Glutamatergic neuron (in vitro differentiated cells): ENCODE measurements around the gene TNFRSF14. TPM values are rescaled to one million over a fixed set of nuclear protein-coding genes. Genes with fewer than 3 reads are reported as not detected.

Source experiments
- DNase-seq: peaks from one replicate; pipeline ENCODE4 v3.0.0; 2022
- H3K27ac Mint-ChIP-seq: one replicate; pipeline ENCODE4 v1.8.0; 2020; ENCODE audit warnings: mild to moderate bottlenecking, mixed read lengths, inconsistent platforms; ENCODE audit not compliant: unreplicated experiment
- H3K27me3 Mint-ChIP-seq: one replicate; pipeline ENCODE4 v1.8.0; 2020; ENCODE audit warnings: mild to moderate bottlenecking, moderate library complexity, mixed read lengths, inconsistent platforms; ENCODE audit not compliant: unreplicated experiment
- H3K36me3 Mint-ChIP-seq: one replicate; pipeline ENCODE4 v1.8.0; 2020; ENCODE audit warnings: mild to moderate bottlenecking, mixed read lengths, inconsistent platforms; ENCODE audit not compliant: unreplicated experiment
- H3K4me1 Mint-ChIP-seq: one replicate; pipeline ENCODE4 v1.8.0; 2020; ENCODE audit warnings: mild to moderate bottlenecking, low read depth, mixed read lengths, inconsistent platforms; ENCODE audit not compliant: unreplicated experiment
- H3K4me3 Mint-ChIP-seq: one replicate; pipeline ENCODE4 v1.8.0; 2020; ENCODE audit warnings: mild to moderate bottlenecking, mixed read lengths, inconsistent platforms; ENCODE audit not compliant: unreplicated experiment
- H3K9me3 Mint-ChIP-seq: one replicate; pipeline ENCODE4 v1.8.0; 2020; ENCODE audit warnings: mild to moderate bottlenecking, moderate library complexity, mixed read lengths, inconsistent platforms; ENCODE audit not compliant: unreplicated experiment
- CTCF ChIP-seq: fragments of 200-600 bp; sonication (generic); IDR thresholded peaks from one replicate; pipeline ENCODE4 v1.5.0; 2021; ENCODE audit not compliant: partially characterized antibody, unreplicated experiment
- long read RNA-seq: library from polyadenylated mRNA; unstranded; transcript quantifications from one replicate; pipeline ENCODE4 v2.0.0, GENCODE V29; 2020; ENCODE audit not compliant: unreplicated experiment
- total RNA-seq: library from RNA; stranded (reverse); fragmentation: NEBNext Ultra II Directional; extraction: Animal tissue kit (Norgen Biotek cat#: 25700); gene quantifications from one replicate; pipeline ENCODE4 v1.2.1, GENCODE V29; 2021; ENCODE audit not compliant: unreplicated experiment

TNFRSF14 gene
- 1.2 TPM for total RNA-seq
- long read RNA-seq, partial matches to known transcripts = 0 of 1 reads
- long read RNA-seq, other reads (novel, unspliced or antisense) = 0 of 1 reads

- Mint-ChIP-seq H3K27ac (no peak within 1 kb of the TSS), H3K4me3 (no peak within 1 kb of the TSS), H3K9me3 (peaks cover 2% of the 10 kb centered on the region), H3K27me3 (peaks cover 6% of the 10 kb centered on the region), H3K4me1 (peaks cover 12% of the 10 kb centered on the region), H3K36me3 (no peaks in the 10 kb centered on the region)
- DNase-seq = no peak
- TF ChIP-seq CTCF = no peak
These were observed at the start of gene TNFRSF14 for GRCh38 chr1:2556277-2556677. Gene TNFRSF14, plus strand, starts transcription at chr1:2556371. Its CDS starts 294 bp downstream, at chr1:2556665.

GRCh38 chr1:2506901-2507565, 49.1 kb upstream of the TNFRSF14 start:
- H3K4me3 Mint-ChIP-seq = no peak overlapping the region
- H3K27ac Mint-ChIP-seq = no peak overlapping the region
- TF ChIP-seq CTCF = no peak
- peaks cover 2% of the 10 kb centered on the region for H3K4me1 Mint-ChIP-seq
- no peaks in the 10 kb centered on the region for H3K36me3 Mint-ChIP-seq
- H3K9me3 Mint-ChIP-seq = peaks cover 2% of the 10 kb centered on the region
- peaks cover 3% of the 10 kb centered on the region for H3K27me3 Mint-ChIP-seq
- DNase-seq = no peak

- H3K9me3 Mint-ChIP-seq = peaks cover 2% of the 10 kb centered on the region
- TF ChIP-seq CTCF = no peak
- H3K4me1 Mint-ChIP-seq = peaks cover 2% of the 10 kb centered on the region
- no peak overlapping the region for H3K4me3 Mint-ChIP-seq
- H3K36me3 Mint-ChIP-seq = no peaks in the 10 kb centered on the region
- DNase-seq = no peak
- peaks cover 3% of the 10 kb centered on the region for H3K27me3 Mint-ChIP-seq
- no peak overlapping the region for H3K27ac Mint-ChIP-seq
These were observed 48.4 kb upstream of the TNFRSF14 start for GRCh38 chr1:2507744-2508155.

GRCh38 chr1:2508180-2508579, 48.0 kb upstream of the TNFRSF14 start:
- peaks cover 2% of the 10 kb centered on the region for H3K9me3 Mint-ChIP-seq
- H3K4me1 Mint-ChIP-seq = peaks cover 2% of the 10 kb centered on the region
- no peaks in the 10 kb centered on the region for H3K36me3 Mint-ChIP-seq
- H3K4me3 Mint-ChIP-seq = no peak overlapping the region
- no peak for TF ChIP-seq CTCF
- H3K27ac Mint-ChIP-seq = no peak overlapping the region
- H3K27me3 Mint-ChIP-seq = peaks cover 3% of the 10 kb centered on the region
- no peak for DNase-seq

- TF ChIP-seq CTCF = no peak
- Mint-ChIP-seq H3K36me3 (no peaks in the 10 kb centered on the region), H3K9me3 (peaks cover 2% of the 10 kb centered on the region), H3K27me3 (peaks cover 3% of the 10 kb centered on the region), H3K4me1 (peaks cover 2% of the 10 kb centered on the region), H3K4me3 (no peak overlapping the region), H3K27ac (no peak overlapping the region)
- DNase-seq = no peak
These were observed 47.4 kb upstream of the TNFRSF14 start for GRCh38 chr1:2508751-2509150.
